GM06990 (cell line): Measurements from ENCODE around the gene RANBP10.

Experiments
- DNase-seq: peaks from one replicate; pipeline ENCODE4 v3.0.0-alpha.2; 2011; ENCODE audit not compliant: insufficient read length; ENCODE audit errors: extremely low read depth
- H3K27me3 ChIP-seq: replicated peaks from 2 replicates; pipeline ENCODE4 v1.6.0; 2011; ENCODE audit warnings: low read length; ENCODE audit not compliant: control insufficient read depth, insufficient read depth
- H3K36me3 ChIP-seq: 2 replicates; pipeline ENCODE4 v1.5.1; 2011; ENCODE audit warnings: low read length; ENCODE audit not compliant: control insufficient read depth, insufficient read depth
- H3K4me3 ChIP-seq: replicated peaks from 2 replicates; pipeline ENCODE4 v1.5.1; 2011; ENCODE audit warnings: low read depth, mild to moderate bottlenecking, control low read depth, low read length
- TF ChIP-seq, protein P1 (sequence below): IDR thresholded peaks from 2 replicates; pipeline ENCODE4 v1.5.1; 2011; ENCODE audit warnings: low read length, control low read depth, mild to moderate bottlenecking, inconsistent platforms; ENCODE audit not compliant: insufficient read depth, poor library complexity, severe bottlenecking

Gene RANBP10

DNA sequence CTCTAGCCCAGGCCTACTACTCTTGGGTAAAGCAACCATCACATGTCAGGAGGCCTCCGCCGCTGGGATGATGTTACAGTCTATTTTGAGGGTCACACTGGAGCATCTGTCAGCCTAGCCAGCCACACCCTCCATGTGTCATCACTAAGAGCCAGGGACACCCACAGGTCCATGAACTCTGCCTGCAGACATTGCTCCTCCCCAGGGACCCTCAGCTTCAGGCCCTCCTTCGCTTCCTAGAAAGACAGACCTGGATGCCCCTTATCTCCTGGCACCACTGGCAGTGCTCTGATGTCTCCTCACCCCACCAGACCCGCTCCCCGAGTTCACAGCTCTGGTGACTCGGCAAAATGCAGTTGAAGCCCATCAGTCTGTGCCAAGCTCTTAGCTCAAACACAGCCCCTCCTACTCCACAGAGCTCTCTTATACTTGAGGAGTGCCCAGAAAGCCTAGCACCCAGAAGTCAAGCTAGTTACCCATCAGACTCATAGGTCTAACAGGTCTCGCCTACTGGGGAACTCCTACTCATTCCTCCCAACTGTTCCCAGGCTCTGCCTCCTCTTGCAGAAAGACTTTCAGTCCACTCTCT, 5.9 kb downstream of the RANBP10 start:
- H3K36me3 ChIP-seq = peaks cover 10% of the 10 kb centered on the region
- no peak for DNase-seq
- TF ChIP-seq, protein P1, sequence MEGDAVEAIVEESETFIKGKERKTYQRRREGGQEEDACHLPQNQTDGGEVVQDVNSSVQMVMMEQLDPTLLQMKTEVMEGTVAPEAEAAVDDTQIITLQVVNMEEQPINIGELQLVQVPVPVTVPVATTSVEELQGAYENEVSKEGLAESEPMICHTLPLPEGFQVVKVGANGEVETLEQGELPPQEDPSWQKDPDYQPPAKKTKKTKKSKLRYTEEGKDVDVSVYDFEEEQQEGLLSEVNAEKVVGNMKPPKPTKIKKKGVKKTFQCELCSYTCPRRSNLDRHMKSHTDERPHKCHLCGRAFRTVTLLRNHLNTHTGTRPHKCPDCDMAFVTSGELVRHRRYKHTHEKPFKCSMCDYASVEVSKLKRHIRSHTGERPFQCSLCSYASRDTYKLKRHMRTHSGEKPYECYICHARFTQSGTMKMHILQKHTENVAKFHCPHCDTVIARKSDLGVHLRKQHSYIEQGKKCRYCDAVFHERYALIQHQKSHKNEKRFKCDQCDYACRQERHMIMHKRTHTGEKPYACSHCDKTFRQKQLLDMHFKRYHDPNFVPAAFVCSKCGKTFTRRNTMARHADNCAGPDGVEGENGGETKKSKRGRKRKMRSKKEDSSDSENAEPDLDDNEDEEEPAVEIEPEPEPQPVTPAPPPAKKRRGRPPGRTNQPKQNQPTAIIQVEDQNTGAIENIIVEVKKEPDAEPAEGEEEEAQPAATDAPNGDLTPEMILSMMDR = no peak

DNA sequence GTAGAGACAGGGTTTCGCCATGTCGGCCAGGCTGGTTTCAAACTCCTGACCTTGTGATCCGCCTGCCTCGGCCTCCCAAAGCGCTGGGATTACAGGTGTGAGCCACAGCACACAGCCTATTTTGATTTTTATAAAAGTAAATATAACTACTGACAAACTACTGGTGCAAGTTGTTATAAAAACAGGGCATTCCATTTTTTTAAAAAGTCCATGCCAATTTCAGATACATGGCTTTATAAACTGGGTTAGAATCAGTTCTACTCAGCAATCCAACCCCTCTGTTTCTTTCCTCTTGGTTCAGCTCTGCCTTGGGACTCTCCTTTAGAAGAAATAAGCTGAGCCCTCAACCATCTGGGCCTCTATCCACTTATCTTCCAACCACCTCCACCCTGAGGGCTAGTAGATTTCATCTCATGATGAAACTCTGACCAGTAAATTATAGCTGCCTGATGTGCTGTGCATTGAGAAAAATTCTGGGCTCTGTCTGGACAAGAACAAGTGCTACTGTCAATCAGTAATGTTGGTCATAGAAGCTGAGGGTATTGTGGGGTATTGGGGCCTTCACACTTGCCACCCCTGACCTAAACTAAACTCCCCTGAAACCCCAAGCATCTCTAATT, 10.2 kb downstream of the RANBP10 start:
- TF ChIP-seq, protein P1 = no peak
- no peak overlapping the region for H3K4me3 ChIP-seq
- H3K27me3 ChIP-seq = no peaks in the 10 kb centered on the region
- DNase-seq = no peak
- H3K36me3 ChIP-seq = peaks cover 8% of the 10 kb centered on the region

More for the DNA sequence above, 5.9 kb downstream of the RANBP10 start:
- H3K4me3 ChIP-seq = no peak overlapping the region
- no peaks in the 10 kb centered on the region for H3K27me3 ChIP-seq

DNA sequence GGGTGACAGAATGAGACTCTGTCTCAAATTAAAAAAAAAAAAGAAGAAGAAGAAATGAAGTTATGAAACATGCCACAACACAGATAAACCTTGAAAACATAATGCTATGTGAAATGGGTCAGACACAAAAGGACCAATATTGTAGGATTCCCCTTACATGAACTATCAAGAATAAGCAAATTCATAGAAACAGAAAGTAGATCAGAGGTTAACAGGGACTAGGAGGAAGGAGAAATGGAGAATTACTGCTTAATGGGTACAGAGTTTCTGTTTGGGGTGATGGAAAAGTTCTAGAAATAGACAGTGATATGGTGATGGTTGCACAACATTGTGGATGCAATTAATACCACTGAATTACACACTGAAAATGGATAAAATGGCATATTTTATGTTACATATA, 16.3 kb downstream of the RANBP10 start:
- TF ChIP-seq, protein P1 = no peak
- no peak overlapping the region for H3K4me3 ChIP-seq

DNA sequence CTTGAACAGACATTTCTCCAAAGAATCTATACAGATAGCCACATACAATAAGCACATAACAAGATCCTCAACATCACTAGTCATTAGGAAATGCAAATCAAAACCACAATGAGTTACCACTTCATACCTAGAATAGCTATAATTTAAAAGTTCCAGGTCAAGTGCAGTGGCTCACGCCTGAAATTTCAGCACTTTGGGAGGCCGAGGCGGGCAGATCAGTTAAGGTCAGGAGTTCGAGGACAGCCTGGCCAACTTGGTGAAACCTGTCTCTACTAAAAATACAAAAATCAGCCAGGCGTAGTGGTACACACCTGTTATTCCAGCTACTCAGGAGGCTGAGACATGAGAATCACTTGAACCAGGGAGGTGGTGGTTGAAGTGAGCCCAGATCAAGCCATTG, 19.9 kb downstream of the RANBP10 start:
- no peak overlapping the region for H3K4me3 ChIP-seq
- H3K27me3 ChIP-seq = no peaks in the 10 kb centered on the region
- DNase-seq = peak; percentile 35
- TF ChIP-seq, protein P1 = no peak
- H3K36me3 ChIP-seq = no peaks in the 10 kb centered on the region

More for the DNA sequence above, 16.3 kb downstream of the RANBP10 start:
- H3K36me3 ChIP-seq = no peaks in the 10 kb centered on the region
- DNase-seq = no peak
- H3K27me3 ChIP-seq = no peaks in the 10 kb centered on the region

DNA sequence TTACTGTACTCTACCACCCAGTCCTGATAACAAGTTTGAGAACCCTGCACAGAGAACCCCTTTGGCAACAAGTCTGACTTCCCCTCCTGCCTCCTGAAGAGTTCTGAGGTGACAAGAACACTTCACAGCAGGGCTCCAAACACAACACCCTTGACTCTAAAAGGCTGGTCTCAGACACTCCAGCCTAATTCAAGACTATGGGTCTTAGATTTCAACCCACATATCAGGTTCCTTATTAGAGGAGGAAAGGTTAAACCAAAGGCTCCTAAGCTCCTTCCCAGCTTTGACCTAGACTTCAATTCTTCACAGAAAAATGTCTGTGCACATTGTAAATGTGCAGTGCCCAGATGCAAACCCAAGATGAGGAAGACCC, 23.0 kb downstream of the RANBP10 start:
- Histone ChIP-seq H3K27me3 (no peaks in the 10 kb centered on the region), H3K36me3 (peaks cover 3% of the 10 kb centered on the region), H3K4me3 (no peak overlapping the region)
- TF ChIP-seq, protein P1 = no peak
- no peak for DNase-seq
